WTC11 (cell line): ENCODE results near the gene MESP1. TPM values are rescaled to one million over a fixed set of nuclear protein-coding genes. Genes with fewer than 3 reads are reported as not detected.

ENCODE experiments used
- ATAC-seq: fragments of 200-7000 bp; cut with Tn5 transposase; 2 replicates; pipeline ENCODE4 v1.10.0; 2021; ENCODE audit warnings: mild to moderate bottlenecking, moderate library complexity
- CTCF ChIA-PET: fragments of 300-600 bp; sonication (Branson Sonifier 250); formaldehyde crosslinking; loops from one replicate; lab custom pipeline; 2021; ENCODE audit warnings: antibody characterized with exemption; lab: Charles Lee
- POLR2A ChIA-PET: fragments of 350-600 bp; sonication (Branson Sonifier 250); formaldehyde crosslinking; loops from one replicate; lab custom pipeline; 2021; ENCODE audit warnings: antibody characterized with exemption; lab: Charles Lee
- DNase-seq: peaks from one replicate; pipeline ENCODE4 v3.0.0; 2021; ENCODE audit warnings: low spot score
- H3K27ac Mint-ChIP-seq: 2 replicates; pipeline ENCODE4 v1.8.0; 2021; ENCODE audit warnings: mixed read lengths
- H3K27me3 Mint-ChIP-seq: 2 replicates; pipeline ENCODE4 v1.8.0; 2021; ENCODE audit warnings: low read depth, mild to moderate bottlenecking, moderate library complexity, mixed read lengths
- H3K36me3 Mint-ChIP-seq: 2 replicates; pipeline ENCODE4 v1.8.0; 2021; ENCODE audit warnings: mixed read lengths
- H3K4me1 Mint-ChIP-seq: 2 replicates; pipeline ENCODE4 v1.8.0; 2022; ENCODE audit warnings: mixed read lengths
- H3K4me3 Mint-ChIP-seq: 2 replicates; pipeline ENCODE4 v1.8.0; 2021; ENCODE audit warnings: mild to moderate bottlenecking, moderate library complexity, mixed read lengths
- H3K9me3 Mint-ChIP-seq: 2 replicates; pipeline ENCODE4 v1.8.0; 2021; ENCODE audit warnings: mixed read lengths
- ATF2 ChIP-seq: sonication (generic); formaldehyde crosslinking; IDR thresholded peaks from 2 replicates; pipeline ENCODE4 v1.8.1; 2022; ENCODE audit warnings: low read depth, missing genetic modification reagents, borderline replicate concordance
- ETV6 ChIP-seq: sonication (generic); formaldehyde crosslinking; IDR thresholded peaks from 2 replicates; pipeline ENCODE4 v1.8.1; 2022; ENCODE audit warnings: mild to moderate bottlenecking, missing genetic modification reagents
- GABPB1 ChIP-seq: sonication (generic); formaldehyde crosslinking; IDR thresholded peaks from 2 replicates; pipeline ENCODE4 v1.8.1; 2023; ENCODE audit warnings: mild to moderate bottlenecking, missing genetic modification reagents
- GRHL2 ChIP-seq: fragments of 250-450 bp; sonication (Bioruptor Pico); IDR thresholded peaks from 2 replicates; pipeline ENCODE4 v1.8.0; 2022; ENCODE audit warnings: mild to moderate bottlenecking, moderate library complexity; ENCODE audit not compliant: insufficient replicate concordance, severe bottlenecking
- IRF1 ChIP-seq: sonication (generic); formaldehyde crosslinking; IDR thresholded peaks from 2 replicates; pipeline ENCODE4 v1.8.0; 2023; ENCODE audit warnings: missing genetic modification reagents
- IRF2 ChIP-seq: sonication (generic); formaldehyde crosslinking; IDR thresholded peaks from 2 replicates; pipeline ENCODE4 v1.8.0; 2022; ENCODE audit warnings: low read depth, missing genetic modification reagents, borderline replicate concordance
- MAX ChIP-seq: sonication (generic); formaldehyde crosslinking; IDR thresholded peaks from 2 replicates; pipeline ENCODE4 v1.8.0; 2022; ENCODE audit warnings: mild to moderate bottlenecking, missing genetic modification reagents
- SP1 ChIP-seq: sonication (generic); formaldehyde crosslinking; conservative IDR thresholded peaks from 2 replicates; pipeline ENCODE4 v1.8.1; 2022; ENCODE audit warnings: missing genetic modification reagents
- TP53 ChIP-seq: sonication (generic); formaldehyde crosslinking; IDR thresholded peaks from 2 replicates; pipeline ENCODE4 v1.8.1; 2023; ENCODE audit warnings: mild to moderate bottlenecking, missing genetic modification reagents
- ZNF121 ChIP-seq: sonication (generic); formaldehyde crosslinking; IDR thresholded peaks from 2 replicates; pipeline ENCODE4 v1.8.0; 2023; ENCODE audit warnings: missing genetic modification reagents
- ZNF138 ChIP-seq: sonication (generic); formaldehyde crosslinking; conservative IDR thresholded peaks from 2 replicates; pipeline ENCODE4 v1.8.1; 2022; ENCODE audit warnings: mild to moderate bottlenecking, moderate library complexity, missing genetic modification reagents
- ZNF232 ChIP-seq: sonication (generic); formaldehyde crosslinking; IDR thresholded peaks from 2 replicates; pipeline ENCODE4 v1.8.0; 2022; ENCODE audit warnings: mild to moderate bottlenecking, missing genetic modification reagents
- ZNF396 ChIP-seq: fragments of 250-450 bp; sonication (Bioruptor Pico); IDR thresholded peaks from 2 replicates; pipeline ENCODE4 v1.8.0; 2021; ENCODE audit warnings: mild to moderate bottlenecking, moderate library complexity, borderline replicate concordance
- ZNF425 ChIP-seq: fragments of 250-450 bp; sonication (Bioruptor Pico); conservative IDR thresholded peaks from 2 replicates; pipeline ENCODE4 v1.9.0; 2021; ENCODE audit warnings: mild to moderate bottlenecking
- ZSCAN18 ChIP-seq: fragments of 250-450 bp; sonication (Bioruptor Pico); IDR thresholded peaks from 2 replicates; pipeline ENCODE4 v2.1.2; 2022; ENCODE audit warnings: mild to moderate bottlenecking, moderate library complexity
- total RNA-seq: library from RNA; stranded (reverse); gene quantifications from 3 replicates; pipeline ENCODE4 v1.2.3, GENCODE V29; 2021
- TF ChIP-seq, protein P1 (sequence below): sonication (generic); formaldehyde crosslinking; IDR thresholded peaks from 2 replicates; pipeline ENCODE4 v1.8.1; 2023; ENCODE audit warnings: mild to moderate bottlenecking, missing genetic modification reagents
- TF ChIP-seq, protein P2 (sequence below): sonication (generic); formaldehyde crosslinking; IDR thresholded peaks from 2 replicates; pipeline ENCODE4 v1.8.1; 2023; ENCODE audit warnings: mild to moderate bottlenecking, moderate library complexity, missing genetic modification reagents
- TF ChIP-seq, protein P3 (sequence below): sonication (generic); formaldehyde crosslinking; IDR thresholded peaks from 2 replicates; pipeline ENCODE4 v1.8.1; 2023; ENCODE audit warnings: mild to moderate bottlenecking, missing genetic modification reagents, moderate library complexity
- TF ChIP-seq, protein P4 (sequence below): fragments of 250-450 bp; sonication (Bioruptor Pico); IDR thresholded peaks from 2 replicates; pipeline ENCODE4 v1.8.0; 2021; ENCODE audit warnings: mild to moderate bottlenecking
- TF ChIP-seq, protein P5 (sequence below): sonication (generic); formaldehyde crosslinking; IDR thresholded peaks from 2 replicates; pipeline ENCODE4 v1.8.0; 2022; ENCODE audit warnings: mild to moderate bottlenecking, missing genetic modification reagents

The MESP1 gene
- total RNA-seq, 1 experiment from 2014 or later: 0.50 TPM

GRCh38 chr15:89795996-89796395 is 44.9 kb upstream of the MESP1 start:
- Mint-ChIP-seq H3K9me3 (no peaks in the 10 kb centered on the region), H3K27ac (no peak overlapping the region), H3K36me3 (no peaks in the 10 kb centered on the region), H3K4me1 (no peaks in the 10 kb centered on the region), H3K27me3 (no peaks in the 10 kb centered on the region), H3K4me3 (no peak overlapping the region)
- POLR2A ChIA-PET: no interaction called here
- TF ChIP-seq GABPB1 (CRISPR knock-in tag) (no peak), SP1 (CRISPR knock-in tag) (no peak), ZNF396 (CRISPR knock-in tag) (no peak), MAX (no peak), IRF2 (CRISPR knock-in tag) (no peak), ZSCAN18 (CRISPR knock-in tag) (no peak), IRF1 (no peak), ZNF121 (CRISPR knock-in tag) (no peak), TP53 (CRISPR knock-in tag) (no peak)
- TF ChIP-seq, protein P1, sequence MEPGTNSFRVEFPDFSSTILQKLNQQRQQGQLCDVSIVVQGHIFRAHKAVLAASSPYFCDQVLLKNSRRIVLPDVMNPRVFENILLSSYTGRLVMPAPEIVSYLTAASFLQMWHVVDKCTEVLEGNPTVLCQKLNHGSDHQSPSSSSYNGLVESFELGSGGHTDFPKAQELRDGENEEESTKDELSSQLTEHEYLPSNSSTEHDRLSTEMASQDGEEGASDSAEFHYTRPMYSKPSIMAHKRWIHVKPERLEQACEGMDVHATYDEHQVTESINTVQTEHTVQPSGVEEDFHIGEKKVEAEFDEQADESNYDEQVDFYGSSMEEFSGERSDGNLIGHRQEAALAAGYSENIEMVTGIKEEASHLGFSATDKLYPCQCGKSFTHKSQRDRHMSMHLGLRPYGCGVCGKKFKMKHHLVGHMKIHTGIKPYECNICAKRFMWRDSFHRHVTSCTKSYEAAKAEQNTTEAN (CRISPR knock-in tag): no peak
- TF ChIP-seq, protein P2, sequence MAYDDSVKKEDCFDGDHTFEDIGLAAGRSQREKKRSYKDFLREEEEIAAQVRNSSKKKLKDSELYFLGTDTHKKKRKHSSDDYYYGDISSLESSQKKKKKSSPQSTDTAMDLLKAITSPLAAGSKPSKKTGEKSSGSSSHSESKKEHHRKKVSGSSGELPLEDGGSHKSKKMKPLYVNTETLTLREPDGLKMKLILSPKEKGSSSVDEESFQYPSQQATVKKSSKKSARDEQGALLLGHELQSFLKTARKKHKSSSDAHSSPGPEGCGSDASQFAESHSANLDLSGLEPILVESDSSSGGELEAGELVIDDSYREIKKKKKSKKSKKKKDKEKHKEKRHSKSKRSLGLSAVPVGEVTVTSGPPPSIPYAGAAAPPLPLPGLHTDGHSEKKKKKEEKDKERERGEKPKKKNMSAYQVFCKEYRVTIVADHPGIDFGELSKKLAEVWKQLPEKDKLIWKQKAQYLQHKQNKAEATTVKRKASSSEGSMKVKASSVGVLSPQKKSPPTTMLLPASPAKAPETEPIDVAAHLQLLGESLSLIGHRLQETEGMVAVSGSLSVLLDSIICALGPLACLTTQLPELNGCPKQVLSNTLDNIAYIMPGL (CRISPR knock-in tag): no peak
- TF ChIP-seq, protein P3, sequence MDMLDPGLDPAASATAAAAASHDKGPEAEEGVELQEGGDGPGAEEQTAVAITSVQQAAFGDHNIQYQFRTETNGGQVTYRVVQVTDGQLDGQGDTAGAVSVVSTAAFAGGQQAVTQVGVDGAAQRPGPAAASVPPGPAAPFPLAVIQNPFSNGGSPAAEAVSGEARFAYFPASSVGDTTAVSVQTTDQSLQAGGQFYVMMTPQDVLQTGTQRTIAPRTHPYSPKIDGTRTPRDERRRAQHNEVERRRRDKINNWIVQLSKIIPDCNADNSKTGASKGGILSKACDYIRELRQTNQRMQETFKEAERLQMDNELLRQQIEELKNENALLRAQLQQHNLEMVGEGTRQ (CRISPR knock-in tag): no peak
- CTCF ChIA-PET: interaction anchor here (1.5 kb wide), 1 partner anchor 79 kb away, joined by 4 read pairs; no protein-coding TSS in a partner anchor
- no peak for ATAC-seq
- DNase-seq: no peak

- Mint-ChIP-seq H3K9me3 (no peaks in the 10 kb centered on the region), H3K4me1 (no peaks in the 10 kb centered on the region), H3K4me3 (no peak overlapping the region), H3K27ac (no peak overlapping the region), H3K27me3 (no peaks in the 10 kb centered on the region), H3K36me3 (no peaks in the 10 kb centered on the region)
- POLR2A ChIA-PET: interaction anchor here (0.7 kb wide), 1 partner anchor 613 kb away, joined by 7 read pairs; no protein-coding TSS in a partner anchor
- no peak for ATAC-seq
- DNase-seq: no peak
- CTCF ChIA-PET: interaction anchor here (1.5 kb wide), 1 partner anchor 80 kb away, joined by 4 read pairs; no protein-coding TSS in a partner anchor
- TF ChIP-seq, protein P4, sequence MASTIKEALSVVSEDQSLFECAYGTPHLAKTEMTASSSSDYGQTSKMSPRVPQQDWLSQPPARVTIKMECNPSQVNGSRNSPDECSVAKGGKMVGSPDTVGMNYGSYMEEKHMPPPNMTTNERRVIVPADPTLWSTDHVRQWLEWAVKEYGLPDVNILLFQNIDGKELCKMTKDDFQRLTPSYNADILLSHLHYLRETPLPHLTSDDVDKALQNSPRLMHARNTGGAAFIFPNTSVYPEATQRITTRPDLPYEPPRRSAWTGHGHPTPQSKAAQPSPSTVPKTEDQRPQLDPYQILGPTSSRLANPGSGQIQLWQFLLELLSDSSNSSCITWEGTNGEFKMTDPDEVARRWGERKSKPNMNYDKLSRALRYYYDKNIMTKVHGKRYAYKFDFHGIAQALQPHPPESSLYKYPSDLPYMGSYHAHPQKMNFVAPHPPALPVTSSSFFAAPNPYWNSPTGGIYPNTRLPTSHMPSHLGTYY: no peak
- no peak for TF ChIP-seq ATF2 (CRISPR knock-in tag)
- TF ChIP-seq ETV6 (CRISPR knock-in tag): no peak
- no peak for TF ChIP-seq GRHL2 (CRISPR knock-in tag)
- TF ChIP-seq, protein P5, sequence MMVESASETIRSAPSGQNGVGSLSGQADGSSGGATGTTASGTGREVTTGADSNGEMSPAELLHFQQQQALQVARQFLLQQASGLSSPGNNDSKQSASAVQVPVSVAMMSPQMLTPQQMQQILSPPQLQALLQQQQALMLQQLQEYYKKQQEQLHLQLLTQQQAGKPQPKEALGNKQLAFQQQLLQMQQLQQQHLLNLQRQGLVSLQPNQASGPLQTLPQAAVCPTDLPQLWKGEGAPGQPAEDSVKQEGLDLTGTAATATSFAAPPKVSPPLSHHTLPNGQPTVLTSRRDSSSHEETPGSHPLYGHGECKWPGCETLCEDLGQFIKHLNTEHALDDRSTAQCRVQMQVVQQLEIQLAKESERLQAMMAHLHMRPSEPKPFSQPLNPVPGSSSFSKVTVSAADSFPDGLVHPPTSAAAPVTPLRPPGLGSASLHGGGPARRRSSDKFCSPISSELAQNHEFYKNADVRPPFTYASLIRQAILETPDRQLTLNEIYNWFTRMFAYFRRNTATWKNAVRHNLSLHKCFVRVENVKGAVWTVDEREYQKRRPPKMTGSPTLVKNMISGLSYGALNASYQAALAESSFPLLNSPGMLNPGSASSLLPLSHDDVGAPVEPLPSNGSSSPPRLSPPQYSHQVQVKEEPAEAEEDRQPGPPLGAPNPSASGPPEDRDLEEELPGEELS (CRISPR knock-in tag): no peak
- TF ChIP-seq ZNF232 (CRISPR knock-in tag): no peak
- no peak for TF ChIP-seq ZNF425 (CRISPR knock-in tag)
- TF ChIP-seq ZNF138: no peak
Observed at GRCh38 chr15:89794627-89795241, 43.7 kb upstream of the MESP1 start.
